HepG2 (cell line): ENCODE results near the gene TCEANC. TPM values are rescaled to one million over a fixed set of nuclear protein-coding genes. Genes with fewer than 3 reads are reported as not detected.

ENCODE experiments used
- AGO2 ChIP-seq: fragments of 200-400 bp; formaldehyde crosslinking; optimal IDR thresholded peaks from 2 replicates; pipeline ENCODE3; 2017; ENCODE audit warnings: mild to moderate bottlenecking, low read depth, low read length, moderate library complexity
- ARID5B ChIP-seq: IDR thresholded peaks from 2 replicates; pipeline ENCODE4 v1.4.0; 2020; ENCODE audit warnings: mild to moderate bottlenecking, missing genetic modification reagents
- GABPB1 ChIP-seq: IDR thresholded peaks from 2 replicates; pipeline ENCODE4 v1.6.1; 2016; ENCODE audit warnings: mild to moderate bottlenecking, missing genetic modification reagents, moderate library complexity, missing compliant biosample characterization
- HBP1 ChIP-seq: IDR thresholded peaks from 2 replicates; pipeline ENCODE4 v1.6.1; 2016; ENCODE audit warnings: low read depth, control low read depth
- HDAC2 ChIP-seq: sonication (generic); formaldehyde crosslinking; IDR thresholded peaks from 2 replicates; pipeline ENCODE4 v1.4.0; 2020; ENCODE audit warnings: missing genetic modification reagents
- KDM5B ChIP-seq: sonication (generic); formaldehyde crosslinking; IDR thresholded peaks from 2 replicates; pipeline ENCODE4 v1.4.0; 2020; ENCODE audit warnings: missing genetic modification reagents, mild to moderate bottlenecking, borderline replicate concordance
- KMT2A ChIP-seq: sonication (generic); formaldehyde crosslinking; IDR thresholded peaks from 2 replicates; pipeline ENCODE4 v1.4.0; 2020; ENCODE audit warnings: missing genetic modification reagents
- MBD4 ChIP-seq: IDR thresholded peaks from 2 replicates; pipeline ENCODE4 v1.6.1; 2012; ENCODE audit warnings: low read length, inconsistent platforms, borderline replicate concordance
- MTF2 ChIP-seq: sonication (generic); formaldehyde crosslinking; IDR thresholded peaks from 2 replicates; pipeline ENCODE4 v1.5.0; 2020; ENCODE audit warnings: missing genetic modification reagents, borderline replicate concordance
- MXI1 ChIP-seq: IDR thresholded peaks from 3 replicates; pipeline ENCODE4 v1.6.1; 2012; ENCODE audit warnings: low read depth, low read length, inconsistent platforms, borderline replicate concordance
- SP4 ChIP-seq: sonication (generic); formaldehyde crosslinking; IDR thresholded peaks from 2 replicates; pipeline ENCODE4 v1.8.1; 2023; ENCODE audit warnings: mild to moderate bottlenecking, missing genetic modification reagents
- TBX3 ChIP-seq: fragments of 450-650 bp; IDR thresholded peaks from 2 replicates; pipeline ENCODE4 v1.6.1; 2017; ENCODE audit warnings: antibody characterized with exemption, mild to moderate bottlenecking, inconsistent platforms, borderline replicate concordance
- TFDP2 ChIP-seq: sonication (generic); formaldehyde crosslinking; IDR thresholded peaks from 2 replicates; pipeline ENCODE4 v1.4.0; 2020; ENCODE audit warnings: missing genetic modification reagents
- ZMYM3 ChIP-seq: sonication (generic); formaldehyde crosslinking; IDR thresholded peaks from 2 replicates; pipeline ENCODE4 v1.5.1; 2020; ENCODE audit warnings: mild to moderate bottlenecking, missing genetic modification reagents
- ZNF724P ChIP-seq: sonication (generic); formaldehyde crosslinking; IDR thresholded peaks from 2 replicates; pipeline ENCODE4 v1.8.0; 2022; ENCODE audit warnings: missing genetic modification reagents, borderline replicate concordance
- ZNF749 ChIP-seq: sonication (generic); formaldehyde crosslinking; IDR thresholded peaks from 2 replicates; pipeline ENCODE4 v1.8.0; 2022; ENCODE audit warnings: mild to moderate bottlenecking, missing genetic modification reagents, moderate library complexity, borderline replicate concordance
- ZNF768 ChIP-seq: sonication (generic); formaldehyde crosslinking; IDR thresholded peaks from 2 replicates; pipeline ENCODE4 v1.4.0; 2020; ENCODE audit warnings: missing genetic modification reagents
- polyA plus RNA-seq, 8 experiments: library from polyadenylated mRNA; depleted of rRNA in 3 of 8; stranded (reverse) in 7 of 8; unstranded in 1 of 8; fragments of >200 nt; fragmentation: Illumina TruSeq in 4 of 8; extraction: Trizol in 4 of 8; gene quantifications; 2 replicates each; pipeline versions ENCODE4 v1.2.1 to v1.2.3, GENCODE V29; 2011 to 2016; ENCODE audit warnings: low read depth in 4 of 8, missing spikeins in 1 of 8, mixed read lengths in 1 of 8; ENCODE audit not compliant: insufficient read depth in 1 of 8
- total RNA-seq, 5 experiments: library from RNA; depleted of rRNA; stranded (reverse); fragments of >200 nt; fragmentation: Illumina TruSeq; extraction: Trizol; gene quantifications; 2 replicates each; pipeline ENCODE4 v1.2.3, GENCODE V29; 2016; ENCODE audit warnings: low read depth in 1 of 5

TCEANC gene
- total and polyA plus RNA-seq, 2 of the 13 experiments (the other 11 are each of a cell fraction or from before 2014, with no cell fraction given) = 0.51 to 0.97 TPM

GRCh38 chrX:13688958-13689740, 36.2 kb downstream of the TCEANC start, which contains the start of gene RAB9A (continued):
- TF ChIP-seq TFDP2 (0 out of 2 replicates have a peak, but pooled peaks have one; percentile 21), ARID5B (CRISPR knock-in tag) (peak; percentile 31), TBX3 (no peak), HBP1 (peak; percentile 42; the same call in 1 of the 2 replicates), KMT2A (CRISPR knock-in tag) (peak; percentile 26; the same call in 1 of the 2 replicates), AGO2 (peak; percentile 19), MTF2 (CRISPR knock-in tag) (no peak), ZNF749 (no peak), SP4 (CRISPR knock-in tag) (peak; percentile 60; the same call in 1 of the 2 replicates), GABPB1 (peak; percentile 60; the same call in 1 of the 2 replicates), MXI1 (peak; percentile 15; the same call in 1 of the 3 replicates), HDAC2 (CRISPR knock-in tag) (no peak), ZMYM3 (CRISPR knock-in tag) (no peak), ZNF768 (CRISPR knock-in tag) (peak; percentile 83; the same call in 1 of the 2 replicates), KDM5B (CRISPR knock-in tag) (peak; percentile 32; the same call in 1 of the 2 replicates), ZNF724P (CRISPR knock-in tag) (no peak), MBD4 (no peak)
